GM10266 (cell line): ENCODE data around the gene JCAD.
"Not testable (repeated sequence)": the region's sequence is repeated elsewhere in the genome, so short reads cannot be mapped to it uniquely, and the experiment has no call there.

Experiments used
- DNase-seq: peaks from one replicate; pipeline ENCODE4 v3.0.0; 2012; ENCODE audit errors: extremely low spot score
- CTCF ChIP-seq: IDR thresholded peaks from 2 replicates; pipeline ENCODE4 v1.5.1; 2012; ENCODE audit warnings: mild to moderate bottlenecking, low read depth; ENCODE audit not compliant: control insufficient read depth, insufficient read depth; ENCODE audit errors: missing control alignments

The JCAD gene, protein sequence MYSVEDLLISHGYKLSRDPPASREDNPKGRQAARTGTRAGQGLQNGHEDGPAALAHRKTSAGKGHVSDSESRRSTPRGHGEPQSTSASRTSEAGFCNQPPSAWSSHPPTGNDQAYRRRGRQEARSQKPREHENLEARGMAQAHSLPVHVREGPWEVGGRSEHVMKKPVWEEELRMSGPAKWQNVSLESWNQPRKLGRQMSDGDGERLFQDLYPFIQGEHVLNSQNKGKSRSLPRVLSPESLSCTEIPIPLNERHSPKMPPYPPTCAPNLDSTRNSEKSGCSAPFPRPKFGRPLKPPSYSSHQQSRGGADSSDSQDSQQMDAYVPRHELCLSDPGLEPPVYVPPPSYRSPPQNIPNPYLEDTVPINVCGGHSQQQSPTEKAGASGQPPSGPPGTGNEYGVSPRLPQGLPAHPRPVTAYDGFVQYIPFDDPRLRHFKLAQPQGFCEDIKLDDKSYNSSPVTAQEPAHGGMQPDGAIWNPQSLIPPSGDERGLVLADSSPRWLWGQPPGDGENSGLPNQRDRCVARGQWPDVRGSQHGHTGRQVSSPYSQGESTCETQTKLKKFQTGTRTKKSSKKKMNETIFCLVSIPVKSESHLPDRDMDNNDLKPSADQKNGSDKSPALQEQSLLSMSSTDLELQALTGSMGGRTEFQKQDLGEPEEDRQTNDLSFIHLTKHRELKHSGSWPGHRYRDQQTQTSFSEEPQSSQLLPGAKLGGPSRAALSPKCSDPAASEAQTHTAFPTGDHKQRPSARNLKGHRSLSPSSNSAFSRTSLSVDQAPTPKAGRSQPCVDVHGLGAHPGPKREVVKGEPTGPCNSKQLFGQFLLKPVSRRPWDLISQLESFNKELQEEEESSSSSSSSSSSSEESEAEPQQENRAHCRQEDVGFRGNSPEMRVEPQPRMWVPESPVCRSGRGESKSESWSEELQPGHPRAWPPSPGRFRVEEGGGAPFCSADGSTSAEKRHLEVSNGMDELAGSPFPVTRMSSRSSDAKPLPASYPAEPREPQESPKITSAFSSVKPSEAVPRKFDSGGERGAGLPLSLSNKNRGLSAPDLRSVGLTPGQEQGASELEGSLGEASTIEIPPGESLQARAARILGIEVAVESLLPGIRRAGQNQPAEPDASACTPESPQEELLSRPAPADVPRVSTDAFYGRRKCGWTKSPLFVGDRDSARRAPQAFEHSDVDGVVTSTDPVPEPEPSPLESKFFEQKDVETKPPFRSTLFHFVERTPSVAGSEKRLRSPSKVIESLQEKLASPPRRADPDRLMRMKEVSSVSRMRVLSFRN (N-terminal part only)

GRCh38 chr10:30059209-30060107 is at the start of gene JCAD:
TSS of gene JCAD (minus strand) at chr10:30059586. CDS start at chr10:30047812, 11,774 bp downstream.
- TF ChIP-seq CTCF, result no peak
- peak; percentile 55 for DNase-seq

DNA sequence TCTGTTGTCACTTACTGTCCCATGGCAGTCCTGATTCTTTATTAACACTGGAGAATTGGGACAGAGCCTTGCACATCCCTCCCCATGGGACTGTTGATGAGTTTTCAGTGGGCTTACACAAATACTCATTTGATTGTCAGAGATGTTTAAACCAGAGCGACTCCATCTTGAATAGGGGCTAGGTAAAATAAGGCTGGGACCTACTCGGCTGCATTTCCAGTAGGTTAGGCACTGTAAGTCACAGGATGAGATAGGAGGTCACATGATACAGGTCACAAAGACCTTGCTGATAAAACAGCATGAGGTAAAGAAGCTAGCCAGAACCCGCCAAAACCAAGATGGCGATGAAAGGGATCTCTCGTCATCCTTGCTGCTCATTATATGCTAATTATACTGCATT is 47.6 kb upstream of the JCAD start:
- no peak for TF ChIP-seq CTCF
- DNase-seq, result no peak

DNA sequence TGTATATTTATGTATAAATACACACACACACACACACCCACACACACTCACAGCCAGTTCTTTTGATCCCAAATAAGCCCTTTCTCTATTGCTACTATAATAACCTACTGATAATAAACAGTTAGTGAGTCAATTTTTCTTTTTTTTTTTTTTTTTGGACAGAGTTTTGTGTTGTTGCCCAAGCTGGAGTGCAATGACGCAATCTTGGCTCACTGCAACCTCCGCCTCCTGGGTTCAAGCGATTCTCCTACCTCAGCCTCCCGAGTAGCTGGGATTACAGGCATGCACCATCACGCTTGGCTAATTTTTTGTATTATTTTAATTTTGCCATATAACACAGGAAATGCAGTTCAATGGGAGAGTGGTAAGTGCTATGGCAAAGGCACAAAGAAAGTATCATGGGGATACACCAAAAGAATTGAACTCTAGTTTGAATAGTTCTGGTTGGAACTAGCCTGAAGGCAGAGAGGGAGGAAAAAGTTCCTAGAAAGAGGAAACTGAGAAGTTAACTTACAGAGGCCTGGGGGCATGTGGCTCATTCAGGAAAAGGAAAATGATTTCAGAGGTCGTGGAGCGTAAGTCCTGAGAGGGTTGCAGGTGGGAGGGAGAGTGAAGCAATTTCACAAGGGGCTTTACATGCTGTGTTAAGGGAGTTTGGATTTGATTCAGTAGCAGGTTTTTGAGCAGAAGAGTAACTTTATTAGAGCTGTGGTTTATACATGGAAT is 44.4 kb upstream of the JCAD start:
- DNase-seq, result no peak
- TF ChIP-seq CTCF, result no peak

DNA sequence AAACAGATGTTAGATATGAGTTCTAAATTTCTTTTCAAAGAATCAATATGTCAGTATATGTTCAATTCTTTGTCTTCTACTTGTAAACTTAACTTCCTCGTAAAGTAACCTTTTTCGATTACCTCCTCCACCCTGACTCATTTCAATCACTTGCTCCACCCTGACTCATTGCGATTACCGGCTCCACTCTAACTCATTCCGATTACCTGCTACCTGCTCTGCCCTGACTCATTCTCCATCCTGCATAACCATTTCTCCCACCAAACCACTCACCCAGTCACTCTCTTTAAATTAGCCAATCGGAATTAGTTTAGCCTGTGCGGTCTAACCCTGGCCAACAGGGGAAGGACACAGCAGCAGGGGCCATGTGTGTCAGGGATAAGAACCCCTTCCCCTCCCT is 40.3 kb upstream of the JCAD start:
- DNase-seq, result not testable (repeated sequence)

DNA sequence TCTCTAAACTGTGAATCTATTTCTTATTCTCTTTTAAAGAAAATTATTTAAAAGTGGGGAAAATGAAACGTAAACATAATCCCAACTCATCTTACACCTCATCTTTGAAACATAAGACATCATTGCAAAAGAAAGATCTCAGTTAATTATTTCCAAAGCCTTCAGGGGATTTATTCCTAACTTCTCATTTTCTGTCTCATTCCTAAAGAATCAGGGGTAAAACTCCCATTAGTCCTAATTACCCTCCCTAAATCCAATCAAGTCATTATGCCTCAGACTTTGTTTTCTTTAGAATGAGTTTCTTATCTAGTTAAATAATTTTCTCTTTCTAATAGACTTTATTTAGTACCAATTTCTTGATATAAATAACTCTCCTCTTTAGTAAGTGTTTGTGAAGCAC is 39.7 kb upstream of the JCAD start:
- no peak for DNase-seq
- TF ChIP-seq CTCF, result no peak

GRCh38 chr10:30098629-30099028 is 39.2 kb upstream of the JCAD start:
- no peak for TF ChIP-seq CTCF
- DNase-seq, result no peak
